ENCODE results near the gene TP53I11.

The TP53I11 gene

GRCh38 chr11:44973632-44974401, 23.1 kb upstream of the TP53I11 start:
- no peak for TF ChIP-seq CTCF (IDR thresholded peaks at IDR 0.05; ENCODE audit: control insufficient read depth, insufficient read depth, low read depth, low read length, missing control alignments)
- DNase-seq (ENCODE audit: low read depth) = no peak

GRCh38 chr11:44972746-44973435, 22.2 kb upstream of the TP53I11 start:
- TF ChIP-seq CTCF (IDR thresholded peaks at IDR 0.05; ENCODE audit: control insufficient read depth, insufficient read depth, low read depth, low read length, missing control alignments) = no peak
- no peak for DNase-seq (ENCODE audit: low read depth)
- no peak overlapping the region for H3K4me3 ChIP-seq (ENCODE audit: control insufficient read depth, low read depth, low read length)

More at GRCh38 chr11:44973632-44974401, 23.1 kb upstream of the TP53I11 start:
- no peak overlapping the region for H3K4me3 ChIP-seq (ENCODE audit: control insufficient read depth, low read depth, low read length)

- TF ChIP-seq CTCF (IDR thresholded peaks at IDR 0.05; ENCODE audit: control insufficient read depth, insufficient read depth, low read depth, low read length, missing control alignments) = no peak
- no peak overlapping the region for H3K4me3 ChIP-seq (ENCODE audit: control insufficient read depth, low read depth, low read length)
- DNase-seq (ENCODE audit: low read depth) = no peak
Measured at GRCh38 chr11:44971185-44971584, 20.5 kb upstream of the TP53I11 start.

GRCh38 chr11:44970293-44970692, 19.6 kb upstream of the TP53I11 start:
- no peak for DNase-seq (ENCODE audit: low read depth)
- H3K4me3 ChIP-seq (ENCODE audit: control insufficient read depth, low read depth, low read length) = no peak overlapping the region
- no peak for TF ChIP-seq CTCF (IDR thresholded peaks at IDR 0.05; ENCODE audit: control insufficient read depth, insufficient read depth, low read depth, low read length, missing control alignments)

- no peak overlapping the region for H3K4me3 ChIP-seq (ENCODE audit: control insufficient read depth, low read depth, low read length)
- no peak for DNase-seq (ENCODE audit: low read depth)
- TF ChIP-seq CTCF (IDR thresholded peaks at IDR 0.05; ENCODE audit: control insufficient read depth, insufficient read depth, low read depth, low read length, missing control alignments) = no peak
Measured at GRCh38 chr11:44969651-44970252, 19.1 kb upstream of the TP53I11 start.

GRCh38 chr11:44968510-44968909, 17.8 kb upstream of the TP53I11 start:
- no peak for TF ChIP-seq CTCF (IDR thresholded peaks at IDR 0.05; ENCODE audit: control insufficient read depth, insufficient read depth, low read depth, low read length, missing control alignments)
- DNase-seq (ENCODE audit: low read depth) = no peak
- no peak overlapping the region for H3K4me3 ChIP-seq (ENCODE audit: control insufficient read depth, low read depth, low read length)
